Stimulated activated CD4-positive, alpha-beta T cell treated with anti-CD3 and anti-CD28 coated beads, TNF-alpha, amount 100 ng/mL, for 1 hour (primary cell): ENCODE data around the gene HRH1.

Experiments
- DNase-seq, 3 donors: peaks; one replicate each; pipeline ENCODE4 v3.0.0-alpha.2; 2020; ENCODE audit warnings: low read depth in 3 of 3, low spot score in 1 of 3

Gene HRH1

DNA sequence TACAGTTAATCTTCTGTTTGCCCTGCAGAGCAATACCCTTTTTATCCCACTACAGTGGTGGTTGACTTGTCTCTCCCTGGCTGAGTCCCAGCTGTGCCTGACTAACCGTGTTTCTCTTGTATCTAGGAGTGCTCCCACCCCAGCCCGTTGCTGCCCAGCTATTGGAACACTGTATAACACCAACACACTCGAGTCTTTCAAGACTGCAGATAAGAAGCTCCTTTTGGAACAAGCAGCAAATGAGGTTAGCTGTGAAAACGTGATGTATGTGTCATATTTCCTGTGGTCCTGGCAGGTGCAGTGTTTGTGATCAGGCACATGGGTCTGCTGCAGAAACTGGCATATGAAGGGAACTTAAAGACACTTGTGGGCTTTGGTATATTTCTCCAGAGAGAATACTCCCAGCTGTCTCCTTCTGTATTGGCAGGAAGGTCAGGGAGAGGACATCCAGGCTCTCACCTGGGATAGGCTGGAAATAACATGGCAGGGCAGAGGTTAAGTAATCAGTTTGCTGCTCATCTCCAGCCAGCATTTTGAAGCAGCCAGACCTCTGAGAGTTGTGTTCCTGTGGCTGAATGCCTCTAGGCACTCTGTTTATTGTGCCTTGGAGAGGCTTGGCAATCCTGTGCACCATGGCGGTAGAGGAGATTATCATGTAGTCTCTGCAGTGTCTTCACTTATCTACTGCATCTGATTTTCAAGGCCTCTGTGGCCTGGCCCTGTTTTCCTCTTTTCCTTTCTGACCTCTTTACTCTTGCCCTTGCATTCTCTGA lies 152.7 kb downstream of the HRH1 start:
- peak in 1 of 3 donors; percentile 2 for DNase-seq

DNA sequence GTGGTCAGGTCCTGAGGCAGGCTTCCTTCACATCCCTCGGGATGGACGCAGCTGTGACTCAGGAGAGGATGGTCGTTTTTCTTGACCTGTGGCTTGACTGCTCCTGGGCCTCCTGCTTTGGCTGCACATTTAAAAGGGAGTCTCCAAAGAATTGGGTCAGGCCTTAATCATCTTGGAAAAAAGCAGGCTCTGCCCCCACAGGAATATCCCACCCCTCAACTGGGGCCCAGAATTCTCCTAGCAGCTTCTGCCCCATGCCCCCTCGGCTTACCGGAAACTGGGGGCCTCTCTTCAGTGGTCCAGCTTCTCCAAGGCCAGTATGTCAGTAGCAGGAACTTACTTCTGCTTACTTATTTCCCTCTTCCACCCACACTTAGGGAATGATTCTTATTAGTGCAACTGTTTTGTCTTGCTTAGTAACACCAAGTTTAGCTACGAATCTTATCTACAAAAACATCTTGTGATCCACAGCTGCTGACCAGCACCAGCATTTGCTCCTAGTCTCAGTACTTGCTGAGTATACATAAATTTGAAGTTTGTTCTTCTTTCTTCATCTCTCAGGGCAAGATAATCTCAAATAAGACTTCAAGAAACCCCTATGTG lies 153.6 kb downstream of the HRH1 start:
- DNase-seq, result no peak

- no peak for DNase-seq
Measured at GRCh38 chr3:11310258-11310657, 156.0 kb downstream of the HRH1 start.

DNA sequence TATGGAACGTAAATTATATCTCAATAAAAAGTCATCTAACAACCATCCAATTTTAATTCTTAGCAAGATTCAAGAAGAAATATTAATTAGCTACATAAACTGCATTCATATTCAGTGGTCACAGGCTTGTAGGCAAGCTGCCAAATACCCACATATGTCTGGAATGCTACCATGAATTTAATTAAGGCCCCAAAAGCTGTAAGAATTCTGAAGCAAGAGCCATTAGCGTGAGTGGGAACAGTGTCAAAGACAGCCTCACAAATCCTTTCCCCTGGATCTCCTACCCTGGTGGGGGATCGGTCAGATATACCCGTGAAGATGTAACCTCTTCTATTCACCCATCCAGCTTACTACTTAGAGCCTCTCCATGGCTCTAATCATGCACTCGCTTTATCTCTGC lies 157.9 kb downstream of the HRH1 start:
- no peak for DNase-seq
